Caco-2 (cell line): Measurements from ENCODE around the gene FAM174C. TPM values are rescaled to one million over a fixed set of nuclear protein-coding genes. Genes with fewer than 3 reads are reported as not detected.

ENCODE experiments used
- Bru-seq: library from RNA; stranded (reverse); fragments of 400-500 nt; gene quantifications from one replicate; lab custom pipeline; 2021; lab: Mats Ljungman, UMichigan
- BruChase-seq, 2 experiments: library from RNA; stranded (reverse); fragments of 400-500 nt; gene quantifications; one replicate each; lab custom pipeline; 2021; lab: Mats Ljungman, UMichigan
- BruUV-seq: library from RNA; stranded (reverse); fragments of 400-500 nt; replicated peaks from 2 replicates; lab custom pipeline; 2021; lab: Mats Ljungman, UMichigan
- CTCF ChIA-PET: fragments of 300-600 bp; sonication (Branson Sonifier 250); formaldehyde crosslinking; loops from one replicate; lab custom pipeline; 2022; ENCODE audit warnings: antibody characterized with exemption; lab: Charles Lee
- POLR2A ChIA-PET: fragments of 300-600 bp; sonication (Branson Sonifier 250); formaldehyde crosslinking; loops from one replicate; lab custom pipeline; 2022; ENCODE audit warnings: antibody characterized with exemption; lab: Charles Lee
- DNase-seq, 2 experiments: peaks; one replicate each; pipeline versions ENCODE4 v3.0.0 to v3.0.0-alpha.2; 2020 to 2022
- H3K27me3 ChIP-seq: replicated peaks from 2 replicates; pipeline ENCODE4 v1.6.0; 2011; ENCODE audit warnings: low read length; ENCODE audit not compliant: control insufficient read depth, insufficient read depth
- H3K36me3 ChIP-seq: 2 replicates; pipeline ENCODE4 v1.5.1; 2011; ENCODE audit warnings: low read length; ENCODE audit not compliant: control insufficient read depth, insufficient read depth
- H3K4me1 ChIP-seq: fragments of 250-450 bp; sonication (Bioruptor Pico); 2 replicates; pipeline ENCODE4 v1.5.1; 2020; ENCODE audit warnings: mild to moderate bottlenecking
- H3K4me3 ChIP-seq: 2 replicates; pipeline ENCODE4 v1.5.1; 2011; ENCODE audit warnings: low read depth, mild to moderate bottlenecking, control low read depth, low read length
- H3K9me3 ChIP-seq: fragments of 250-450 bp; sonication (Bioruptor Pico); 2 replicates; pipeline ENCODE4 v1.5.1; 2020; ENCODE audit warnings: mild to moderate bottlenecking, moderate library complexity
- H3K27ac Mint-ChIP-seq: one replicate; pipeline ENCODE4 v1.8.0; 2022; ENCODE audit warnings: mixed read lengths; ENCODE audit not compliant: unreplicated experiment
- H3K27me3 Mint-ChIP-seq: one replicate; pipeline ENCODE4 v1.8.0; 2022; ENCODE audit warnings: mixed read lengths; ENCODE audit not compliant: insufficient read depth, unreplicated experiment
- H3K36me3 Mint-ChIP-seq: one replicate; pipeline ENCODE4 v1.8.0; 2022; ENCODE audit warnings: mild to moderate bottlenecking, mixed read lengths; ENCODE audit not compliant: insufficient read depth, unreplicated experiment
- H3K4me1 Mint-ChIP-seq: one replicate; pipeline ENCODE4 v1.8.0; 2022; ENCODE audit warnings: low read depth, mixed read lengths; ENCODE audit not compliant: unreplicated experiment
- H3K4me3 Mint-ChIP-seq: one replicate; pipeline ENCODE4 v1.8.0; 2022; ENCODE audit warnings: mild to moderate bottlenecking, moderate library complexity, mixed read lengths; ENCODE audit not compliant: unreplicated experiment
- H3K9me3 Mint-ChIP-seq: one replicate; pipeline ENCODE4 v1.8.0; 2022; ENCODE audit warnings: mixed read lengths; ENCODE audit not compliant: unreplicated experiment
- CTCF ChIP-seq, 2 experiments: fragments of 200-600 bp in 1 of 2; IDR thresholded peaks; 1 replicate in 1 of 2; 2 replicates in 1 of 2; pipeline versions ENCODE4 v1.5.1 to v1.8.0; 2011 to 2022; ENCODE audit warnings: antibody characterized with exemption in 1 of 2, control low read depth in 1 of 2, inconsistent platforms in 1 of 2, low read depth in 1 of 2, low read length in 1 of 2, mild to moderate bottlenecking in 1 of 2, moderate library complexity in 1 of 2; ENCODE audit not compliant: insufficient read depth in 1 of 2, severe bottlenecking in 1 of 2, unreplicated experiment in 1 of 2
- intact Hi-C: fragments of 100-400 bp; cut with micrococcal nuclease; formaldehyde crosslinking; loops from one replicate; pipeline ENCODE4 v1.10.0; 2022; ENCODE audit not compliant: unreplicated experiment
- long read RNA-seq: library from polyadenylated mRNA; stranded (forward); transcript quantifications from one replicate; pipeline ENCODE4 v2.0.0, GENCODE V29; 2022
- total RNA-seq: library from RNA; stranded (reverse); gene quantifications from 2 replicates; pipeline ENCODE4 v1.2.3, GENCODE V29; 2022

FAM174C gene
- total RNA-seq, result 51.0 and 56.3 TPM in 2 replicates
- percentile 63 among the genes with signal in this experiment for Bru-seq, nascent RNA
- BruChase-seq, experiment 1, labeled RNA remaining after a 2-hour chase, result percentile 65 among the genes with signal in this experiment
- BruChase-seq, experiment 2, labeled RNA remaining after a 6-hour chase, result percentile 77 among the genes with signal in this experiment
- long read RNA-seq, transcript C19orf24-203 (2 exons, 1,675 nt), result minor isoform, 5 of 59 reads
- long read RNA-seq, transcript C19orf24-202 (3 exons, 668 nt), result minor isoform, 9 of 59 reads
- long read RNA-seq, transcript C19orf24-201 (3 exons, 983 nt), result major isoform, 43 of 59 reads
- long read RNA-seq, partial matches to known transcripts, result 0 of 59 reads
- long read RNA-seq, other reads (novel, unspliced or antisense), result 2 of 59 reads

GRCh38 chr19:1275260-1275975 lies at the start of gene FAM174C:
FAM174C (plus strand) TSS chr19:1275530; CDS start chr19:1275550, 20 bp downstream.
- POLR2A ChIA-PET, result interaction anchor here (0.5 to 1.0 kb wide), 7 partner anchors 9 to 488 kb away, joined by 3 to 9 read pairs (median 3); a partner anchor contains a TSS
- Mint-ChIP-seq H3K36me3 (peaks cover 78% of the 10 kb centered on the region), H3K27ac (peak within 1 kb of the TSS; percentile 91), H3K9me3 (no peaks in the 10 kb centered on the region), H3K4me1 (peaks cover 16% of the 10 kb centered on the region), H3K4me3 (peak within 1 kb of the TSS; percentile 83), H3K27me3 (no peaks in the 10 kb centered on the region)
- peak within 1 kb of the TSS; percentile 86 for H3K4me3 ChIP-seq
- peaks cover 5% of the 10 kb centered on the region for H3K36me3 ChIP-seq
- peak; percentile 94 to 96 for DNase-seq
- H3K9me3 ChIP-seq, result no peaks in the 10 kb centered on the region
- intact Hi-C loops, result loop anchor here (5.0 kb wide), 1 partner anchor 42 kb away; no protein-coding TSS in a partner anchor
- H3K27me3 ChIP-seq, result no peaks in the 10 kb centered on the region
- peaks cover 23% of the 10 kb centered on the region for H3K4me1 ChIP-seq
- CTCF ChIA-PET, result interaction anchor here (0.6 to 1.0 kb wide), 2 partner anchors 9 to 31 kb away, joined by 5 to 9 read pairs; no protein-coding TSS in a partner anchor
- BruUV-seq, result no TSS peak
- no peak for TF ChIP-seq CTCF (IDR thresholded peaks at IDR 0.05; ENCODE audit: insufficient read depth in 1 of 2, low read depth in 1 of 2, low read length in 1 of 2, severe bottlenecking in 1 of 2, unreplicated experiment in 1 of 2)

GRCh38 chr19:1226227-1226518 lies 49.2 kb upstream of the FAM174C start:
- CTCF ChIA-PET, result no interaction called here
- no peaks in the 10 kb centered on the region for H3K4me1 Mint-ChIP-seq
- no peak for TF ChIP-seq CTCF (IDR thresholded peaks at IDR 0.05; ENCODE audit: insufficient read depth in 1 of 2, low read depth in 1 of 2, low read length in 1 of 2, severe bottlenecking in 1 of 2, unreplicated experiment in 1 of 2)
- Histone ChIP-seq H3K9me3 (no peaks in the 10 kb centered on the region), H3K4me1 (no peaks in the 10 kb centered on the region), H3K4me3 (no peak overlapping the region), H3K36me3 (peaks cover 2% of the 10 kb centered on the region), H3K27me3 (no peaks in the 10 kb centered on the region)
- H3K9me3 Mint-ChIP-seq, result no peaks in the 10 kb centered on the region
- intact Hi-C loops, result no loop called here
- POLR2A ChIA-PET, result no interaction called here
- H3K27me3 Mint-ChIP-seq, result no peaks in the 10 kb centered on the region
- no peak for DNase-seq
- no peak overlapping the region for H3K4me3 Mint-ChIP-seq
- BruUV-seq, result no TSS peak
- peaks cover 18% of the 10 kb centered on the region for H3K36me3 Mint-ChIP-seq
- H3K27ac Mint-ChIP-seq, result no peak overlapping the region

- POLR2A ChIA-PET, result interaction anchor here (0.6 kb wide), 1 partner anchor 20 kb away, joined by 3 read pairs; no protein-coding TSS in a partner anchor
Measured at GRCh38 chr19:1226522-1227303, 48.6 kb upstream of the FAM174C start.

More at GRCh38 chr19:1226522-1227303, 48.6 kb upstream of the FAM174C start:
- Histone ChIP-seq H3K4me1 (no peaks in the 10 kb centered on the region), H3K9me3 (no peaks in the 10 kb centered on the region), H3K36me3 (peaks cover 2% of the 10 kb centered on the region), H3K4me3 (no peak overlapping the region), H3K27me3 (no peaks in the 10 kb centered on the region)
- Mint-ChIP-seq H3K27me3 (no peaks in the 10 kb centered on the region), H3K4me1 (no peaks in the 10 kb centered on the region), H3K27ac (no peak overlapping the region), H3K36me3 (peaks cover 23% of the 10 kb centered on the region), H3K9me3 (no peaks in the 10 kb centered on the region), H3K4me3 (no peak overlapping the region)
- DNase-seq, result no peak
- BruUV-seq, result no TSS peak
- intact Hi-C loops, result no loop called here
- CTCF ChIA-PET, result no interaction called here
- no peak for TF ChIP-seq CTCF (IDR thresholded peaks at IDR 0.05; ENCODE audit: insufficient read depth in 1 of 2, low read depth in 1 of 2, low read length in 1 of 2, severe bottlenecking in 1 of 2, unreplicated experiment in 1 of 2)
